CD4-positive, alpha-beta T cell treated with Interleukin-6 for 4 hours (primary cell): ENCODE measurements around the gene MXRA7.
A peak's percentile ranks its signal among the peaks of the same experiment; 100 is the strongest.

Experiments used
- DNase-seq: peaks from one replicate; pipeline ENCODE4 v3.0.0-alpha.2; 2020; ENCODE audit warnings: mixed read lengths

The MXRA7 gene

GRCh38 chr17:76695059-76695831, 15.5 kb downstream of the MXRA7 start:
- DNase-seq = no peak

- no peak for DNase-seq
Observed at GRCh38 chr17:76691379-76692191, 19.2 kb downstream of the MXRA7 start.

GRCh38 chr17:76690596-76691280, 20.0 kb downstream of the MXRA7 start:
- no peak for DNase-seq

- DNase-seq = no peak
Observed at GRCh38 chr17:76689859-76690258, 20.9 kb downstream of the MXRA7 start.

- no peak for DNase-seq
Observed at GRCh38 chr17:76688165-76688622, 22.6 kb downstream of the MXRA7 start.

GRCh38 chr17:76687298-76688164, 23.2 kb downstream of the MXRA7 start:
- DNase-seq = no peak

GRCh38 chr17:76686538-76687297, 24.0 kb downstream of the MXRA7 start:
- DNase-seq = no peak

- DNase-seq = no peak
Observed at GRCh38 chr17:76685846-76686245, 24.9 kb downstream of the MXRA7 start.

- DNase-seq = no peak
Observed at GRCh38 chr17:76685366-76685765, 25.4 kb downstream of the MXRA7 start.

- DNase-seq = no peak
Observed at GRCh38 chr17:76684756-76685155, 26.0 kb downstream of the MXRA7 start.

- DNase-seq = no peak
Observed at GRCh38 chr17:76683921-76684745, 26.6 kb downstream of the MXRA7 start.

GRCh38 chr17:76683011-76683755, 27.6 kb downstream of the MXRA7 start:
- no peak for DNase-seq

GRCh38 chr17:76682296-76682695, 28.5 kb downstream of the MXRA7 start:
- DNase-seq = no peak

- peak; percentile 85 for DNase-seq
Observed at GRCh38 chr17:76681222-76682137, 29.3 kb downstream of the MXRA7 start.

- DNase-seq = no peak
Observed at GRCh38 chr17:76679239-76679638, 31.5 kb downstream of the MXRA7 start.

GRCh38 chr17:76678330-76678729, 32.4 kb downstream of the MXRA7 start:
- peak; percentile 65 for DNase-seq

GRCh38 chr17:76677406-76677805, 33.4 kb downstream of the MXRA7 start:
- DNase-seq = no peak

- no peak for DNase-seq
Observed at GRCh38 chr17:76676629-76677028, 34.1 kb downstream of the MXRA7 start.

GRCh38 chr17:76675648-76676047, 35.1 kb downstream of the MXRA7 start:
- no peak for DNase-seq
